Duodenal mucosa (tissue), 2 donors: ENCODE results near the gene ITGA1.
"Not testable (repeated sequence)": the region's sequence is repeated elsewhere in the genome, so short reads cannot be mapped to it uniquely, and the experiment has no call there.

Experiments
- H3K27ac ChIP-seq: one replicate; pipeline ENCODE4 v1.7.0; 2013; ENCODE audit warnings: low read depth, low read length
- H3K27me3 ChIP-seq, 2 donors: one replicate each; pipeline ENCODE4 v1.7.0; 2013; ENCODE audit warnings: low read length in 2 of 2, control low read depth in 1 of 2; ENCODE audit not compliant: insufficient read depth in 2 of 2, control insufficient read depth in 1 of 2
- H3K36me3 ChIP-seq, 2 donors: one replicate each; pipeline ENCODE4 v1.7.0; 2013; ENCODE audit warnings: low read length in 2 of 2, control low read depth in 1 of 2; ENCODE audit not compliant: insufficient read depth in 2 of 2, control insufficient read depth in 1 of 2
- H3K4me1 ChIP-seq, 2 donors: one replicate each; pipeline ENCODE4 v1.7.0; 2013; ENCODE audit warnings: low read length in 2 of 2, control low read depth in 1 of 2; ENCODE audit not compliant: insufficient read depth in 2 of 2, control insufficient read depth in 1 of 2
- H3K4me3 ChIP-seq, 2 donors: one replicate each; pipeline ENCODE4 v1.7.0; 2013; ENCODE audit warnings: low read length in 2 of 2, low read depth in 1 of 2
- H3K9ac ChIP-seq, 2 donors: one replicate each; pipeline ENCODE4 v1.7.0; 2013; ENCODE audit warnings: low read length in 2 of 2, low read depth in 1 of 2
- H3K9me3 ChIP-seq, 2 donors: one replicate each; pipeline ENCODE4 v1.7.0; 2013; ENCODE audit warnings: low read length in 2 of 2, control low read depth in 1 of 2; ENCODE audit not compliant: control insufficient read depth in 1 of 2

ITGA1 gene

GRCh38 chr5:52807723-52808122 lies 20.0 kb downstream of the ITGA1 start:
- Histone ChIP-seq H3K4me3 (no peak overlapping the region), H3K27ac (no peak overlapping the region), H3K27me3 (no peaks in the 10 kb centered on the region), H3K9ac (no peak overlapping the region), H3K36me3 (no peaks in the 10 kb centered on the region), H3K4me1 (peaks cover 8 to 31% of the 10 kb centered on the region in 2 donors), H3K9me3 (no peaks in the 10 kb centered on the region)

- no peaks in the 10 kb centered on the region for H3K27me3 ChIP-seq
- H3K4me3 ChIP-seq: no peak overlapping the region
- H3K36me3 ChIP-seq: no peaks in the 10 kb centered on the region
- H3K4me1 ChIP-seq: peaks cover 3 to 25% of the 10 kb centered on the region in 2 donors
- no peak overlapping the region for H3K9ac ChIP-seq
- no peaks in the 10 kb centered on the region for H3K9me3 ChIP-seq
- no peak overlapping the region for H3K27ac ChIP-seq
These were observed 20.7 kb downstream of the ITGA1 start for GRCh38 chr5:52808316-52808901.

GRCh38 chr5:52809884-52810283 lies 22.2 kb downstream of the ITGA1 start:
- Histone ChIP-seq H3K4me3 (no peak overlapping the region), H3K9ac (no peak overlapping the region), H3K9me3 (no peaks in the 10 kb centered on the region), H3K27me3 (no peaks in the 10 kb centered on the region), H3K4me1 (peaks cover 0 to 14% of the 10 kb centered on the region in 2 donors), H3K27ac (no peak overlapping the region), H3K36me3 (no peaks in the 10 kb centered on the region)

GRCh38 chr5:52810426-52810825 lies 22.7 kb downstream of the ITGA1 start:
- H3K9ac ChIP-seq: no peak overlapping the region
- H3K36me3 ChIP-seq: no peaks in the 10 kb centered on the region
- no peak overlapping the region for H3K4me3 ChIP-seq
- H3K27ac ChIP-seq: no peak overlapping the region
- H3K9me3 ChIP-seq: no peaks in the 10 kb centered on the region
- no peaks in the 10 kb centered on the region for H3K27me3 ChIP-seq
- H3K4me1 ChIP-seq: peaks cover 0 to 9% of the 10 kb centered on the region in 2 donors

- peaks cover 0 to 6% of the 10 kb centered on the region in 2 donors for H3K4me1 ChIP-seq
- no peak overlapping the region for H3K9ac ChIP-seq
- no peaks in the 10 kb centered on the region for H3K36me3 ChIP-seq
- no peaks in the 10 kb centered on the region for H3K9me3 ChIP-seq
- no peak overlapping the region for H3K4me3 ChIP-seq
- H3K27ac ChIP-seq: no peak overlapping the region
- H3K27me3 ChIP-seq: no peaks in the 10 kb centered on the region
These were observed 23.5 kb downstream of the ITGA1 start for GRCh38 chr5:52811067-52811749.

GRCh38 chr5:52814352-52815148 lies 26.8 kb downstream of the ITGA1 start:
- H3K4me1 ChIP-seq: no peaks in the 10 kb centered on the region
- H3K27ac ChIP-seq: no peak overlapping the region
- no peaks in the 10 kb centered on the region for H3K9me3 ChIP-seq

GRCh38 chr5:52817818-52818217 lies 30.1 kb downstream of the ITGA1 start:
- Histone ChIP-seq H3K9ac (no peak overlapping the region), H3K27ac (no peak overlapping the region), H3K4me3 (no peak overlapping the region), H3K27me3 (no peaks in the 10 kb centered on the region), H3K36me3 (no peaks in the 10 kb centered on the region), H3K4me1 (no peaks in the 10 kb centered on the region), H3K9me3 (no peaks in the 10 kb centered on the region)

More at GRCh38 chr5:52814352-52815148, 26.8 kb downstream of the ITGA1 start:
- no peak overlapping the region for H3K4me3 ChIP-seq
- H3K27me3 ChIP-seq: no peaks in the 10 kb centered on the region
- no peaks in the 10 kb centered on the region for H3K36me3 ChIP-seq
- H3K9ac ChIP-seq: no peak overlapping the region

- H3K9me3 ChIP-seq: no peaks in the 10 kb centered on the region
- H3K4me3 ChIP-seq: no peak overlapping the region
- no peak overlapping the region for H3K9ac ChIP-seq
- H3K27ac ChIP-seq: no peak overlapping the region
- no peaks in the 10 kb centered on the region for H3K36me3 ChIP-seq
- no peaks in the 10 kb centered on the region for H3K27me3 ChIP-seq
- no peaks in the 10 kb centered on the region for H3K4me1 ChIP-seq
These were observed 30.6 kb downstream of the ITGA1 start for GRCh38 chr5:52818360-52818759.

- not testable (repeated sequence) for H3K4me3 ChIP-seq, H3K36me3 ChIP-seq, H3K9ac ChIP-seq, H3K27me3 ChIP-seq, H3K4me1 ChIP-seq, H3K27ac ChIP-seq, H3K9me3 ChIP-seq
These were observed 31.1 kb downstream of the ITGA1 start for GRCh38 chr5:52818807-52819206.

- Histone ChIP-seq H3K36me3 (no peaks in the 10 kb centered on the region), H3K4me1 (no peaks in the 10 kb centered on the region), H3K27me3 (no peaks in the 10 kb centered on the region), H3K9ac (no peak overlapping the region), H3K4me3 (no peak overlapping the region), H3K9me3 (no peaks in the 10 kb centered on the region), H3K27ac (no peak overlapping the region)
These were observed 34.2 kb downstream of the ITGA1 start for GRCh38 chr5:52821901-52822300.
